ENCODE data around the gene PDE4A.

Gene PDE4A

DNA sequence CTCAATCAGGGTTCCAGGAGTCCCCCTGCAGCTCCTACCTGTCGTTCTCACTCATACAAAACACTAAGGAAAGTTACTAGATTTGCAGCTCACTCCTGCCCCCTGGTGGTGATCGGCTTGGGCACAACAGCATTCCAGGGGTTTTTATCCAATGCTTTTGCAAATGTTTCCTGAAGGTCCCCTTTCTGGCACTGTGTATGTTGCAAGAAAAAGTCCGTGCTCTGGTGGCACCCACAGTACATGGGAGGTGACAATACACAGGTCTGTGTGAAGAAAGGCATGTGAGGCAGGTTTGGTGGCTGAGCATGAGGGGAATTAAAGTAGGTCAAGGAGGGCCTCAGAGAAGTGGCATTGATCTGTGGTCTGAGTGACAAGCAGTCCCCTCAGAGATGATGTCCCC, 31.4 kb upstream of the PDE4A start:
- TF ChIP-seq, protein P1, sequence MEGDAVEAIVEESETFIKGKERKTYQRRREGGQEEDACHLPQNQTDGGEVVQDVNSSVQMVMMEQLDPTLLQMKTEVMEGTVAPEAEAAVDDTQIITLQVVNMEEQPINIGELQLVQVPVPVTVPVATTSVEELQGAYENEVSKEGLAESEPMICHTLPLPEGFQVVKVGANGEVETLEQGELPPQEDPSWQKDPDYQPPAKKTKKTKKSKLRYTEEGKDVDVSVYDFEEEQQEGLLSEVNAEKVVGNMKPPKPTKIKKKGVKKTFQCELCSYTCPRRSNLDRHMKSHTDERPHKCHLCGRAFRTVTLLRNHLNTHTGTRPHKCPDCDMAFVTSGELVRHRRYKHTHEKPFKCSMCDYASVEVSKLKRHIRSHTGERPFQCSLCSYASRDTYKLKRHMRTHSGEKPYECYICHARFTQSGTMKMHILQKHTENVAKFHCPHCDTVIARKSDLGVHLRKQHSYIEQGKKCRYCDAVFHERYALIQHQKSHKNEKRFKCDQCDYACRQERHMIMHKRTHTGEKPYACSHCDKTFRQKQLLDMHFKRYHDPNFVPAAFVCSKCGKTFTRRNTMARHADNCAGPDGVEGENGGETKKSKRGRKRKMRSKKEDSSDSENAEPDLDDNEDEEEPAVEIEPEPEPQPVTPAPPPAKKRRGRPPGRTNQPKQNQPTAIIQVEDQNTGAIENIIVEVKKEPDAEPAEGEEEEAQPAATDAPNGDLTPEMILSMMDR (IDR thresholded peaks at IDR 0.05), result peak; percentile 92

DNA sequence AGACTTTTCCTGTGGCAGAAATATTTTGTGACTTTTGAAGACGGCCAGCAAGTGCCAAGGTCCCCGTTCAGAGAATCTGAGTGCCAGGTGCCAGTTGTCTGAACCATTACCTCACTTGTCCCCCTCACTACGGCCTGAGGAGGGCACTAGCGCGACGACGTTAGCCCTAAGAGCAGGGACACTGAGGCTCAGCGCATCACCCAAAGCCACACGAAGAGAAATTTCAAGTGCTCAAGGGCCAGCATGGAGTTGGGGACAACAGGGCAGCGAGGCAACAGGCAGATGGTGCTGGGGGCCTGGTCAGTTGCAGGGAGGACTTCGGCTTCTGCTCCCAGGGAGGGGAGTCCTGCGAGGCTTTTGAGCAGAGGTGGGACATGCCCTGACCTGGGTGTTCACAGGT, 30.5 kb upstream of the PDE4A start:
- TF ChIP-seq, protein P1 (IDR thresholded peaks at IDR 0.05), result no peak

DNA sequence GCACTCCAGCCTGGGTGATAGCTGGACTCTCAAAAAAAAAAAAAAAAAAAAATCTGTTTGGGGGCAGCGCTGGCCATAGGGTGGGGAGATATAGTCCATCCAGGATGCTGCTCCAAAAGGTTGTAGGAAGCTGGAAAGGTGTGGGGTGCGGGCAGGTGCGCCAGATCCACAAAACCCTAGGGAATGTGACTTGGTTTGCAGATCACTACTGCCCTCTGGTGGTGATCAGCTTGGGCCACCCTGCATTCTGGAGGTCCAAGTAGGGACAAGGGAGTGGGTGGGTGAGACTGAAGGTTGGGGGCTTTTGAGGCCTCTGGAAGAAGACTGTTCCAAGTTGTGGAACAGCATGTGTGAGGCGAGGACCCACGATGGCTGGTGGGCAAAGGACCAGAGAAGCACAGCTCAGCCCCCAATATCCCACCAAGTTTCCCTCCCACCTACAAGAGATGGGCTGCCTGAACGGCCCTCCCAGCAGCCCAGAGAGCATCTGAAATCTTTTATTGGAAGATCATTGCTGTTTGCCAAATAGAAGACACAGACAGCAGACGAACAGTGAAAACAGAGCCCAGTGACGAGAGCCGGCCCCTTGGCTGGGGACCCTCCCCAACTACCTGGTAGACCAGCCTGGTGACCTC, 29.6 kb upstream of the PDE4A start:
- TF ChIP-seq, protein P1 (IDR thresholded peaks at IDR 0.05), result peak; percentile 92

DNA sequence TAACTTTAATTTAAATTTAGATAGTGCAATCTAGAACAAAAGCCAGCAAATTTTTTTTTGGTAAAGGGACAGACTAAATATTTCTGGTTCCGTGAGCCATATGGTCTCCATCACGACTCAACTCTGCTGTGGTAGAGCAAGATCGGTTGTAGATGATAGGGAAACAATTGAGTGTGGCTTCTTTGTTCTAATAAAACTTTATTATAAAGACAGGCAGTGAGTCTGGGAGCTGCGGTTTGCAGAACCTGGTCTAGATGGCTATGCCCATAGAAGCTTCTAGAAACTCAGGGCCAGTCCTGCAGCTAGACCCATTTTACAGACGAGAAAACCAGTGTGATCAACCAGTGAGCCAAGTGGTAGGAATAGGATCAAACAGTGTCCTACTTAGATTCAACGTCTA, 28.2 kb upstream of the PDE4A start:
- TF ChIP-seq, protein P1 (IDR thresholded peaks at IDR 0.05), result no peak

DNA sequence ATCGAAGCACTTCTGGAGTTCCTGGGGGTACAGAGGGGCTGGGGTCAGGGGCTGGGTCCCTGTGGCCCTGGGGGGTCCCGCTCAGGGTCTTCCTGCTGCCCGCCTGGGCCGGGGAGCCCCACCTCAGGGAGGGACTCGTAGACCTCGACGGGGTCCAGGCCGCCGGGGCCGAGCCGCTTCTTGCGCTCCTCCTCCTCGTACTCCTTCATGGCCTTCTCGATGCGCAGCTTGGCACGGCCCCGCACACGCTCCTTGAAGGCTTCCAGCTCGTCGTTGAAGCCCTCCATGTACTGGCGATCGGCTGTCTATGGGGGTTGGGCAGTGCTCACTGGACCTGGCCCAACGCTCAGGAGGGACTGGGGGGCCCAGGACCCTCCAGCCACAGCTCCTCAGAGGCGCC, 27.2 kb upstream of the PDE4A start:
- TF ChIP-seq, protein P1 (IDR thresholded peaks at IDR 0.05), result no peak

DNA sequence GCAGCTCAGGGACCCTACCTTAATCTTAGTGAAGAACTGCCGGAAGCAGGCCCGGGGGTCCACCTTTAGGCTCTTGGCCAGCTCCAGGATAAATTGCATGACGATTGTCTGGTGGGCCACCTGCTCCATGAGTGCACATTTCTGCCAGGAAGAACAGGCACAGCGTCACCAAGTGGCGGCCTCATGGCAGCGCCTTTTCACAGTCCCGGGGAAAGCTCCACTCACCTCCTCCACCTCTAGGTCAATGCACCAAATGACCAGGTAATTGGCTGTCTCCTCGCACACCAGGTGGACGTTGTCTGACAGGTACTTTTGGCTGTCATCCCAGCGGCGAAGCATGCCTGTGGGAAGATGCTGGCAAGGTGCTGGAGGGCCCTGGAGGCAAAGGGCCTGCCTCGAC, 25.3 kb upstream of the PDE4A start:
- TF ChIP-seq, protein P1 (IDR thresholded peaks at IDR 0.05), result no peak

DNA sequence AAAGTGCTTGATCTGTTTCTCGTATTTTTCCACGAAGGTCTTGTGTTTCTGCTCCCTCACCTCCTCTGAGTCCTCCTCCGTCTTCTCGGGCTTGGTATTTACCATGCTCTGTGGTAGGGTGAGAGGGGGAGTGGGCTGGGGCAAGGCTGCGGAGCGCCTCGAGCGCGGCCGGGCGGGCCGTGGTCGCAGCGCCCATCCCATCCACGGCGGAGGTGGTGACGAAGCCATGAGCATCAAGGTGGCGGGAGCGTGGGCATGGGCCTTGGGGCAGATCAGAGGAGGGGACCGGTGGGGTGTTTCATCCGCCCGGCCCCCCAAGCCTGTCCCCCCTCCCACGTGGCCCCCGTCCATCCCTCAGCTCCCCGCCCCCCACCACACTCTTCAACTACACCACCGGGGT, 24.9 kb upstream of the PDE4A start:
- TF ChIP-seq, protein P1 (IDR thresholded peaks at IDR 0.05), result no peak

DNA sequence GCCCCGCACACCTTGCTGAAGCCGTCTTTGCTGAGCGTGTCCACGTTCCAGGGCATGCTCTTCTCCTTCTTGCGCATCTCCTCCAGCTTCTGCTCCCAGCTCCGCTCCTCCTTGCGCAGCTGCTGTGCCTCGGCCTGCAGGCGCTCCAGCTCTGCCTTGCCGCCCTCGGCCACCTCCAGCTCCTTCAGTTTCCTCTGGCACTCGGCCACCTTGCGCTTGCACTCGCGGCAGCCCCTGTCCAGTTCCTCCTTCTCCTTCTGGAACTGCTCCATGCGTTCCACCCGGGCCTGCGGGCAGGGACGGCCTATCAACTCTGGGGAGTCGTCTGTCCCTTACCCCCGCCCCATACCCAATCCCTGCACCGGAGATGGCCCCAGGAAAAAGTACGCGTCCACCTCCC, 24.4 kb upstream of the PDE4A start:
- TF ChIP-seq, protein P1 (IDR thresholded peaks at IDR 0.05), result no peak
